ENCODE data around the gene CMC2.

DNA sequence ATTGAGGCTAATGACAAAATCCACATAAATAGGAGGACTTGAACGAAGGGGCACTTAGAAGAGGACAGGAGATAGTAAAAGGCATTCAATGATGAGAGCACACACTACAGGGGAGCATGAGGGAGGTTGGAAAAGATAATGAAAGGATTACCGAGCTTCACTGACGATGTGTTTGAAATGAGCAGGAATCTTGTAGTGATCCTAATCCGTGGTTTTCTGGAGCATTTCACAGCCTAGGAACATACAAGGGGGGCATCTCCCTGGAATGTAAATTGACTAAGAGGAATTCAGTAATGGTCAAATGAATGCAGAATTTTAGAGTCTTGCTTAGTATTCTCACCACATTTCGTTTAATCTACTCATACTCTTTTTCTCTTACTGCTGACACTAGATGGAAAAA, 34.2 kb upstream of the CMC2 start:
- no peak for TF ChIP-seq POLR2AphosphoS5 (IDR thresholded peaks at IDR 0.05)
- TF ChIP-seq, protein P1, sequence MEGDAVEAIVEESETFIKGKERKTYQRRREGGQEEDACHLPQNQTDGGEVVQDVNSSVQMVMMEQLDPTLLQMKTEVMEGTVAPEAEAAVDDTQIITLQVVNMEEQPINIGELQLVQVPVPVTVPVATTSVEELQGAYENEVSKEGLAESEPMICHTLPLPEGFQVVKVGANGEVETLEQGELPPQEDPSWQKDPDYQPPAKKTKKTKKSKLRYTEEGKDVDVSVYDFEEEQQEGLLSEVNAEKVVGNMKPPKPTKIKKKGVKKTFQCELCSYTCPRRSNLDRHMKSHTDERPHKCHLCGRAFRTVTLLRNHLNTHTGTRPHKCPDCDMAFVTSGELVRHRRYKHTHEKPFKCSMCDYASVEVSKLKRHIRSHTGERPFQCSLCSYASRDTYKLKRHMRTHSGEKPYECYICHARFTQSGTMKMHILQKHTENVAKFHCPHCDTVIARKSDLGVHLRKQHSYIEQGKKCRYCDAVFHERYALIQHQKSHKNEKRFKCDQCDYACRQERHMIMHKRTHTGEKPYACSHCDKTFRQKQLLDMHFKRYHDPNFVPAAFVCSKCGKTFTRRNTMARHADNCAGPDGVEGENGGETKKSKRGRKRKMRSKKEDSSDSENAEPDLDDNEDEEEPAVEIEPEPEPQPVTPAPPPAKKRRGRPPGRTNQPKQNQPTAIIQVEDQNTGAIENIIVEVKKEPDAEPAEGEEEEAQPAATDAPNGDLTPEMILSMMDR (IDR thresholded peaks at IDR 0.05 in 8 of 11, conservative IDR thresholded peaks at IDR 0.05 in 3 of 11): no peak

All from spleen (tissue), 7 donors.